A549 (cell line): ENCODE measurements around the gene CABP7. TPM values are rescaled to one million over a fixed set of nuclear protein-coding genes. Genes with fewer than 3 reads are reported as not detected.

Experiments
- ATAC-seq, 2 experiments: fragments of 200-7000 bp in 1 of 2; fragments of >200 bp in 1 of 2; cut with Nextera tagmentation in 1 of 2; cut with Tn5 transposase in 1 of 2; 3 replicates each; pipeline versions ENCODE4 v1.8.0 to v1.9.1; 2018 to 2020; ENCODE audit warnings: mild to moderate bottlenecking in 1 of 2, moderate library complexity in 1 of 2
- CTCF ChIA-PET: fragments of 300-600 bp; sonication (Branson Sonifier 250); formaldehyde crosslinking; extraction: SDS; loops from one replicate; lab custom pipeline; 2021; ENCODE audit warnings: antibody characterized with exemption, inconsistent platforms; lab: Yijun Ruan, JAX
- POLR2A ChIA-PET: fragments of 350-600 bp; formaldehyde crosslinking; extraction: SDS; loops from one replicate; lab custom pipeline; 2021; ENCODE audit warnings: antibody characterized with exemption, inconsistent platforms; lab: Yijun Ruan, JAX
- DNase-seq, 2 experiments: peaks; one replicate each; pipeline versions ENCODE4 v3.0.0 to v3.0.0-alpha.2; 2011 to 2016; ENCODE audit warnings: low read depth in 1 of 2, low spot score in 1 of 2
- FAIRE-seq: peaks from 2 replicates; lab custom pipeline; 2011; peaks lifted over from hg19 to GRCh38; lab: Jason Lieb, UNC
- H3K27ac ChIP-seq, 2 experiments: fragments of >200 bp; sonication (Bioruptor Twin); formaldehyde crosslinking; 3 replicates each; pipeline ENCODE4 v1.5.1; 2016 to 2017
- H3K4me1 ChIP-seq: fragments of >200 bp; sonication (Bioruptor Twin); formaldehyde crosslinking; 3 replicates; pipeline ENCODE4 v1.6.1; 2016
- H3K4me2 ChIP-seq: fragments of >200 bp; sonication (Bioruptor Twin); formaldehyde crosslinking; 3 replicates; pipeline ENCODE4 v1.6.1; 2016
- H3K4me3 ChIP-seq: fragments of >200 bp; sonication (Bioruptor Twin); formaldehyde crosslinking; 3 replicates; pipeline ENCODE4 v1.5.1; 2016
- H3K9me3 ChIP-seq: fragments of >200 bp; sonication (Bioruptor Twin); formaldehyde crosslinking; 3 replicates; pipeline ENCODE4 v1.6.1; 2016
- BCL3 ChIP-seq: fragments of >200 bp; sonication (Bioruptor Twin); formaldehyde crosslinking; IDR thresholded peaks from 3 replicates; pipeline ENCODE4 v1.6.1; 2016
- CBX8 ChIP-seq: fragments of 200-600 bp; sonication (generic); IDR thresholded peaks from 2 replicates; pipeline ENCODE4 v1.6.1; 2016
- CHD2 ChIP-seq: fragments of 150-350 bp; IDR thresholded peaks from 2 replicates; pipeline ENCODE4 v1.6.1; 2014; ENCODE audit warnings: low read length; ENCODE audit not compliant: partially characterized antibody
- CTCF ChIP-seq: fragments of >200 bp; sonication (Bioruptor Twin); formaldehyde crosslinking; IDR thresholded peaks from 3 replicates; pipeline ENCODE4 v1.5.1; 2016
- E2F6 ChIP-seq: IDR thresholded peaks from 2 replicates; pipeline ENCODE4 v1.6.1; 2012; ENCODE audit warnings: low read depth, borderline replicate concordance
- ESRRA ChIP-seq: fragments of 150-350 bp; IDR thresholded peaks from 2 replicates; pipeline ENCODE4 v1.6.1; 2014; ENCODE audit warnings: mild to moderate bottlenecking, low read length, borderline replicate concordance
- HES2 ChIP-seq: fragments of >200 bp; sonication (Bioruptor Twin); formaldehyde crosslinking; IDR thresholded peaks from 2 replicates; pipeline ENCODE4 v1.6.1; 2016
- JUN ChIP-seq, 2 experiments: fragments of >200 bp; sonication (Bioruptor Twin); formaldehyde crosslinking; IDR thresholded peaks; 2 replicates in 1 of 2; 3 replicates in 1 of 2; pipeline ENCODE4 v1.6.1; 2016 to 2017
- KDM1A ChIP-seq: fragments of 200-600 bp; sonication (generic); IDR thresholded peaks from 2 replicates; pipeline ENCODE4 v1.6.1; 2016; ENCODE audit warnings: low read depth, mild to moderate bottlenecking
- MAFK ChIP-seq: fragments of 450-650 bp; IDR thresholded peaks from 2 replicates; pipeline ENCODE4 v1.6.1; 2014; ENCODE audit not compliant: partially characterized antibody
- MYC ChIP-seq: IDR thresholded peaks from 2 replicates; pipeline ENCODE4 v1.6.1; 2012; ENCODE audit warnings: mild to moderate bottlenecking, inconsistent platforms, low read length, improper control_type of control experiment, borderline replicate concordance
- PHF8 ChIP-seq: fragments of 200-600 bp; sonication (generic); IDR thresholded peaks from 2 replicates; pipeline ENCODE4 v1.6.1; 2016; ENCODE audit warnings: low read depth, mild to moderate bottlenecking, antibody characterized with exemption, moderate library complexity, borderline replicate concordance
- POLR2AphosphoS2 ChIP-seq: conservative IDR thresholded peaks from 2 replicates; pipeline ENCODE4 v1.6.1; 2012; ENCODE audit warnings: low read length, improper control_type of control experiment, inconsistent platforms
- RNF2 ChIP-seq: fragments of 200-600 bp; sonication (generic); IDR thresholded peaks from 2 replicates; pipeline ENCODE4 v1.6.1; 2016; ENCODE audit warnings: low read depth, mild to moderate bottlenecking, antibody characterized with exemption, moderate library complexity, borderline replicate concordance
- SMC3 ChIP-seq: fragments of >200 bp; sonication (Bioruptor Twin); formaldehyde crosslinking; IDR thresholded peaks from 3 replicates; pipeline ENCODE4 v1.6.1; 2018; ENCODE audit warnings: inconsistent platforms
- WGBS: methylation state at CpG from one replicate; pipeline ENCODE4 v1.1.6; 2017; ENCODE audit errors: missing lambda C conversion rate; 5-methylcytosine and 5-hydroxymethylcytosine counted together
- polyA plus RNA-seq, 4 experiments: library from polyadenylated mRNA; depleted of rRNA in 3 of 4; stranded (reverse); fragments of >200 nt; fragmentation: RNase III in 1 of 4; extraction: RNeasy Plus Mini Kit Qiagen cat#74134 plus additional on column Dnase treatment in 1 of 4; gene quantifications; 2 replicates in 3 of 4; 3 replicates in 1 of 4; pipeline ENCODE4 v1.2.3, GENCODE V29; 2011 to 2017
- TF ChIP-seq, protein P1 (sequence below): fragments of 150-350 bp; IDR thresholded peaks from 2 replicates; pipeline ENCODE4 v1.6.1; 2014; ENCODE audit warnings: low read depth, mild to moderate bottlenecking, low read length
- TF ChIP-seq, protein P2 (sequence below): IDR thresholded peaks from 2 replicates; pipeline ENCODE4 v1.6.1; 2012
- TF ChIP-seq, protein P3 (sequence below): fragments of 250-450 bp; sonication (Bioruptor Pico); IDR thresholded peaks from 2 replicates; pipeline ENCODE4 v1.5.0; 2020; ENCODE audit warnings: low read depth, mild to moderate bottlenecking, moderate library complexity
- TF ChIP-seq, protein P4 (sequence below): fragments of 450-650 bp; IDR thresholded peaks from 2 replicates; pipeline ENCODE4 v1.6.1; 2014; ENCODE audit warnings: antibody characterized with exemption
- TF ChIP-seq, protein P5 (sequence below): IDR thresholded peaks from 2 replicates; pipeline ENCODE4 v1.6.1; 2012

The CABP7 gene
- polyA plus RNA-seq, 2 of the 4 experiments (the other 2 are of a cell fraction): 0.05 to 0.15 TPM

- ChIA-PET CTCF (interaction anchor here (1.0 to 1.4 kb wide), 2 partner anchors 136 to 355 kb away, joined by 3 to 4 read pairs; no protein-coding TSS in a partner anchor), POLR2A (no interaction called here)
- Histone ChIP-seq H3K4me3 (no peak overlapping the region), H3K9me3 (no peaks in the 10 kb centered on the region), H3K27ac (no peak overlapping the region), H3K4me1 (no peaks in the 10 kb centered on the region), H3K4me2 (no peak overlapping the region)
- no peak for FAIRE-seq
- WGBS: 77% methylated on average over 13 of the region's 19 CpGs
- TF ChIP-seq, protein P1, sequence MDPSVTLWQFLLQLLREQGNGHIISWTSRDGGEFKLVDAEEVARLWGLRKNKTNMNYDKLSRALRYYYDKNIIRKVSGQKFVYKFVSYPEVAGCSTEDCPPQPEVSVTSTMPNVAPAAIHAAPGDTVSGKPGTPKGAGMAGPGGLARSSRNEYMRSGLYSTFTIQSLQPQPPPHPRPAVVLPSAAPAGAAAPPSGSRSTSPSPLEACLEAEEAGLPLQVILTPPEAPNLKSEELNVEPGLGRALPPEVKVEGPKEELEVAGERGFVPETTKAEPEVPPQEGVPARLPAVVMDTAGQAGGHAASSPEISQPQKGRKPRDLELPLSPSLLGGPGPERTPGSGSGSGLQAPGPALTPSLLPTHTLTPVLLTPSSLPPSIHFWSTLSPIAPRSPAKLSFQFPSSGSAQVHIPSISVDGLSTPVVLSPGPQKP: no peak
- TF ChIP-seq PHF8 (no peak), CBX8 (no peak), ESRRA (no peak), CTCF (no peak), KDM1A (no peak)
- no peak for DNase-seq
- no peak for ATAC-seq
Measured at GRCh38 chr22:29733362-29734201, 13.8 kb downstream of the CABP7 start.

- H3K4me2 ChIP-seq: no peak overlapping the region
- H3K27ac ChIP-seq: no peak overlapping the region
- POLR2A ChIA-PET: no interaction called here
- 92% methylated on average over 8 of the region's 8 CpGs for WGBS
- DNase-seq (no peak), ATAC-seq (no peak), FAIRE-seq (no peak)
- CTCF ChIA-PET: interaction anchor here (1.0 to 1.4 kb wide), 2 partner anchors 135 to 354 kb away, joined by 3 to 4 read pairs; no protein-coding TSS in a partner anchor
- TF ChIP-seq RNF2 (no peak), POLR2AphosphoS2 (no peak), CHD2 (no peak), JUN (IDR thresholded peaks at IDR 0.05) (no peak), BCL3 (no peak), MYC (no peak), HES2 (no peak), MAFK (no peak), E2F6 (no peak), SMC3 (no peak)
- TF ChIP-seq, protein P2, sequence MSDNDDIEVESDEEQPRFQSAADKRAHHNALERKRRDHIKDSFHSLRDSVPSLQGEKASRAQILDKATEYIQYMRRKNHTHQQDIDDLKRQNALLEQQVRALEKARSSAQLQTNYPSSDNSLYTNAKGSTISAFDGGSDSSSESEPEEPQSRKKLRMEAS: no peak
- TF ChIP-seq, protein P3, sequence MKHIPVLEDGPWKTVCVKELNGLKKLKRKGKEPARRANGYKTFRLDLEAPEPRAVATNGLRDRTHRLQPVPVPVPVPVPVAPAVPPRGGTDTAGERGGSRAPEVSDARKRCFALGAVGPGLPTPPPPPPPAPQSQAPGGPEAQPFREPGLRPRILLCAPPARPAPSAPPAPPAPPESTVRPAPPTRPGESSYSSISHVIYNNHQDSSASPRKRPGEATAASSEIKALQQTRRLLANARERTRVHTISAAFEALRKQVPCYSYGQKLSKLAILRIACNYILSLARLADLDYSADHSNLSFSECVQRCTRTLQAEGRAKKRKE (CRISPR knock-in tag): no peak
- TF ChIP-seq, protein P4, sequence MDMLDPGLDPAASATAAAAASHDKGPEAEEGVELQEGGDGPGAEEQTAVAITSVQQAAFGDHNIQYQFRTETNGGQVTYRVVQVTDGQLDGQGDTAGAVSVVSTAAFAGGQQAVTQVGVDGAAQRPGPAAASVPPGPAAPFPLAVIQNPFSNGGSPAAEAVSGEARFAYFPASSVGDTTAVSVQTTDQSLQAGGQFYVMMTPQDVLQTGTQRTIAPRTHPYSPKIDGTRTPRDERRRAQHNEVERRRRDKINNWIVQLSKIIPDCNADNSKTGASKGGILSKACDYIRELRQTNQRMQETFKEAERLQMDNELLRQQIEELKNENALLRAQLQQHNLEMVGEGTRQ: no peak
- TF ChIP-seq, protein P5, sequence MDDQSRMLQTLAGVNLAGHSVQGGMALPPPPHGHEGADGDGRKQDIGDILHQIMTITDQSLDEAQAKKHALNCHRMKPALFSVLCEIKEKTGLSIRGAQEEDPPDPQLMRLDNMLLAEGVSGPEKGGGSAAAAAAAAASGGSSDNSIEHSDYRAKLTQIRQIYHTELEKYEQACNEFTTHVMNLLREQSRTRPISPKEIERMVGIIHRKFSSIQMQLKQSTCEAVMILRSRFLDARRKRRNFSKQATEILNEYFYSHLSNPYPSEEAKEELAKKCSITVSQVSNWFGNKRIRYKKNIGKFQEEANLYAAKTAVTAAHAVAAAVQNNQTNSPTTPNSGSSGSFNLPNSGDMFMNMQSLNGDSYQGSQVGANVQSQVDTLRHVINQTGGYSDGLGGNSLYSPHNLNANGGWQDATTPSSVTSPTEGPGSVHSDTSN: no peak
- H3K9me3 ChIP-seq: no peaks in the 10 kb centered on the region
- no peaks in the 10 kb centered on the region for H3K4me1 ChIP-seq
- H3K4me3 ChIP-seq: no peak overlapping the region
Measured at GRCh38 chr22:29734406-29734805, 14.6 kb downstream of the CABP7 start.
